H9 (cell line): ENCODE measurements around the gene OCIAD1. TPM values are rescaled to one million over a fixed set of nuclear protein-coding genes. Genes with fewer than 3 reads are reported as not detected.
A peak's percentile ranks its signal among the peaks of the same experiment; 100 is the strongest.

Experiments
- DNase-seq: peaks from one replicate; pipeline ENCODE4 v3.0.0-alpha.2; 2017
- H2AFZ ChIP-seq: one replicate; pipeline ENCODE4 v1.6.1; 2013; ENCODE audit warnings: mild to moderate bottlenecking, low read length, control low read depth, moderate library complexity
- H2AK5ac ChIP-seq: 2 replicates; pipeline ENCODE4 v1.6.1; 2013; ENCODE audit warnings: low read length, control low read depth, mixed read lengths; ENCODE audit not compliant: insufficient read length
- H2BK120ac ChIP-seq: one replicate; pipeline ENCODE4 v1.6.1; 2013; ENCODE audit warnings: low read depth, mild to moderate bottlenecking, low read length, control low read depth, inconsistent platforms; ENCODE audit not compliant: poor library complexity, severe bottlenecking
- H2BK12ac ChIP-seq: 2 replicates; pipeline ENCODE4 v1.6.1; 2013; ENCODE audit warnings: low read length, control low read depth, mixed read lengths, low read depth; ENCODE audit not compliant: insufficient read length
- H2BK15ac ChIP-seq: 2 replicates; pipeline ENCODE4 v1.6.1; 2013; ENCODE audit warnings: low read depth, low read length, control low read depth
- H2BK20ac ChIP-seq: one replicate; pipeline ENCODE4 v1.6.1; 2013; ENCODE audit warnings: low read depth, mild to moderate bottlenecking, low read length, control low read depth, inconsistent platforms; ENCODE audit not compliant: poor library complexity, severe bottlenecking
- H2BK5ac ChIP-seq: 2 replicates; pipeline ENCODE4 v1.6.1; 2013; ENCODE audit warnings: low read length, control low read depth, mixed read lengths; ENCODE audit not compliant: insufficient read length
- H3K14ac ChIP-seq: 2 replicates; pipeline ENCODE4 v1.6.1; 2013; ENCODE audit warnings: low read length, control low read depth; ENCODE audit not compliant: insufficient read depth
- H3K18ac ChIP-seq: 2 replicates; pipeline ENCODE4 v1.6.1; 2013; ENCODE audit warnings: low read depth, mild to moderate bottlenecking, mixed read lengths, low read length, control low read depth; ENCODE audit not compliant: insufficient read length
- H3K23ac ChIP-seq: 2 replicates; pipeline ENCODE4 v1.6.1; 2013; ENCODE audit warnings: low read length, control low read depth, mixed read lengths, low read depth; ENCODE audit not compliant: insufficient read length
- H3K23me2 ChIP-seq: 2 replicates; pipeline ENCODE4 v1.6.1; 2013; ENCODE audit warnings: low read depth, mild to moderate bottlenecking, mixed read lengths, low read length, control low read depth; ENCODE audit not compliant: insufficient read length, poor library complexity, severe bottlenecking
- H3K27ac ChIP-seq: 2 replicates; pipeline ENCODE4 v1.5.1; 2013; ENCODE audit warnings: low read length, control low read depth, mixed read lengths, low read depth; ENCODE audit not compliant: insufficient read length
- H3K27me3 ChIP-seq: 2 replicates; pipeline ENCODE4 v1.6.1; 2013; ENCODE audit warnings: low read length, control low read depth, inconsistent platforms; ENCODE audit not compliant: insufficient read depth
- H3K4ac ChIP-seq: 2 replicates; pipeline ENCODE4 v1.6.1; 2013; ENCODE audit warnings: low read depth, mild to moderate bottlenecking, control low read depth, inconsistent platforms, low read length, moderate library complexity
- H3K4me1 ChIP-seq: 2 replicates; pipeline ENCODE4 v1.6.1; 2013; ENCODE audit warnings: low read length, control low read depth, inconsistent platforms; ENCODE audit not compliant: insufficient read depth
- H3K4me2 ChIP-seq: 2 replicates; pipeline ENCODE4 v1.6.1; 2013; ENCODE audit warnings: low read length, control low read depth, mixed read lengths; ENCODE audit not compliant: insufficient read length, insufficient read depth
- H3K56ac ChIP-seq: 2 replicates; pipeline ENCODE4 v1.6.1; 2013; ENCODE audit warnings: low read depth, mild to moderate bottlenecking, mixed read lengths, low read length, control low read depth; ENCODE audit not compliant: insufficient read length
- H3K79me1 ChIP-seq: 2 replicates; pipeline ENCODE4 v1.6.1; 2013; ENCODE audit warnings: low read depth, mild to moderate bottlenecking, moderate library complexity, low read length, control low read depth, inconsistent platforms; ENCODE audit not compliant: insufficient read depth, poor library complexity, severe bottlenecking
- H3K79me2 ChIP-seq: 2 replicates; pipeline ENCODE4 v1.6.1; 2013; ENCODE audit warnings: low read length, control low read depth, inconsistent platforms; ENCODE audit not compliant: insufficient read depth
- H3K9ac ChIP-seq: 2 replicates; pipeline ENCODE4 v1.6.1; 2013; ENCODE audit warnings: low read length, control low read depth, mixed read lengths; ENCODE audit not compliant: insufficient read length; ENCODE audit errors: extremely low read depth
- H3K9me3 ChIP-seq: one replicate; pipeline ENCODE4 v1.6.1; 2013; ENCODE audit warnings: low read depth, low read length, inconsistent platforms; ENCODE audit not compliant: control insufficient read depth
- H3T11ph ChIP-seq: one replicate; pipeline ENCODE4 v1.6.1; 2013; ENCODE audit warnings: mild to moderate bottlenecking, low read length, control low read depth, inconsistent platforms
- H4K20me1 ChIP-seq: one replicate; pipeline ENCODE4 v1.6.1; 2013; ENCODE audit not compliant: control insufficient read depth, insufficient read length, insufficient read depth
- H4K5ac ChIP-seq: 2 replicates; pipeline ENCODE4 v1.6.1; 2013; ENCODE audit warnings: low read depth, mild to moderate bottlenecking, mixed read lengths, low read length, control low read depth; ENCODE audit not compliant: insufficient read length
- H4K8ac ChIP-seq: replicated peaks from 2 replicates; pipeline ENCODE4 v1.6.1; 2013; ENCODE audit warnings: low read length, control low read depth, mixed read lengths, low read depth; ENCODE audit not compliant: insufficient read length
- H4K91ac ChIP-seq: 2 replicates; pipeline ENCODE4 v1.6.1; 2013; ENCODE audit warnings: low read depth, mild to moderate bottlenecking, moderate library complexity, mixed read lengths, low read length, control low read depth; ENCODE audit not compliant: insufficient read length
- H3K27ac Mint-ChIP-seq, 3 experiments: 2 replicates in 2 of 3; 3 replicates in 1 of 3; pipeline ENCODE4 v1.8.0; 2020 to 2021; ENCODE audit warnings: mixed read lengths in 3 of 3, mild to moderate bottlenecking in 1 of 3, moderate library complexity in 1 of 3
- H3K27me3 Mint-ChIP-seq: 2 replicates; pipeline ENCODE4 v1.8.0; 2021; ENCODE audit warnings: low read depth, mild to moderate bottlenecking, moderate library complexity, mixed read lengths
- H3K36me3 Mint-ChIP-seq, 3 experiments: 2 replicates in 2 of 3; 3 replicates in 1 of 3; pipeline ENCODE4 v1.8.0; 2020 to 2021; ENCODE audit warnings: low read depth in 3 of 3, mixed read lengths in 3 of 3; ENCODE audit not compliant: insufficient read depth in 1 of 3
- H3K4me1 Mint-ChIP-seq, 2 experiments: 2 replicates each; pipeline ENCODE4 v1.8.0; 2020; ENCODE audit warnings: mixed read lengths in 2 of 2
- H3K4me3 Mint-ChIP-seq, 2 experiments: 2 replicates in 1 of 2; 3 replicates in 1 of 2; pipeline ENCODE4 v1.8.0; 2020 to 2021; ENCODE audit warnings: mild to moderate bottlenecking in 2 of 2, mixed read lengths in 2 of 2, moderate library complexity in 1 of 2
- H3K9me3 Mint-ChIP-seq, 2 experiments: 2 replicates in 1 of 2; 3 replicates in 1 of 2; pipeline ENCODE4 v1.8.0; 2020; ENCODE audit warnings: mild to moderate bottlenecking in 2 of 2, mixed read lengths in 2 of 2, moderate library complexity in 1 of 2
- CTCF ChIP-seq: fragments of 200-600 bp; sonication (generic); conservative IDR thresholded peaks from 3 replicates; pipeline ENCODE4 v1.8.0; 2021; ENCODE audit warnings: antibody characterized with exemption, mild to moderate bottlenecking
- WGBS: extraction: QIAGEN DNeasy Blood & Tissue Kit; methylation state at CpG from one replicate; pipeline ENCODE4 v1.1.7; 2013; ENCODE audit warnings: missing lambda C conversion rate, low lambda C conversion rate, mixed read lengths; ENCODE audit not compliant: insufficient read length; ENCODE audit errors: extremely low coverage; 5-methylcytosine and 5-hydroxymethylcytosine counted together
- total RNA-seq: library from RNA; stranded (reverse); gene quantifications from 2 replicates; pipeline ENCODE4 v1.2.1, GENCODE V29; 2021

The OCIAD1 gene
- total RNA-seq, 1 experiment from 2014 or later, result 169 TPM

- no peak overlapping the region for H2BK12ac ChIP-seq
- no peaks in the 10 kb centered on the region for H4K20me1 ChIP-seq
- no peak for DNase-seq
- H4K91ac ChIP-seq, result no peak overlapping the region
- no peaks in the 10 kb centered on the region for H3K9me3 Mint-ChIP-seq
- no peaks in the 10 kb centered on the region for H3K4me1 Mint-ChIP-seq
- no peaks in the 10 kb centered on the region for H3K23me2 ChIP-seq
- H3K9me3 ChIP-seq, result no peaks in the 10 kb centered on the region
- peak; percentile 25; the same call in 1 of the 3 replicates for TF ChIP-seq CTCF
- H3K36me3 Mint-ChIP-seq, result peaks cover 28 to 84% (median 32%) of the 10 kb centered on the region in 3 experiments
- no peak overlapping the region for H3K4me2 ChIP-seq
- H3K27me3 Mint-ChIP-seq, result no peaks in the 10 kb centered on the region
- H3K4me3 Mint-ChIP-seq, result no peak overlapping the region
- H2BK120ac ChIP-seq, result no peak overlapping the region
- no peaks in the 10 kb centered on the region for H3K79me1 ChIP-seq
- H3T11ph ChIP-seq, result no peak overlapping the region
- 0 out of 7 replicates have a peak overlapping the region, but pooled peaks of 1 of the 3 experiments have one; percentile 6 for H3K27ac Mint-ChIP-seq
- no peak overlapping the region for H2AFZ ChIP-seq
- H3K79me2 ChIP-seq, result no peaks in the 10 kb centered on the region
- no CpG with 5 or more reads among the region's 3 CpGs for WGBS
- no peak overlapping the region for H3K18ac ChIP-seq
- H4K5ac ChIP-seq, result no peak overlapping the region
- no peak overlapping the region for H3K27ac ChIP-seq
- H2AK5ac ChIP-seq, result no peak overlapping the region
- no peak overlapping the region for H3K23ac ChIP-seq
- H2BK20ac ChIP-seq, result no peak overlapping the region
- no peak overlapping the region for H3K14ac ChIP-seq
- no peak overlapping the region for H3K9ac ChIP-seq
- no peak overlapping the region for H2BK5ac ChIP-seq
- no peak overlapping the region for H4K8ac ChIP-seq
- H3K27me3 ChIP-seq, result no peaks in the 10 kb centered on the region
- no peak overlapping the region for H3K56ac ChIP-seq
- H3K4ac ChIP-seq, result no peak overlapping the region
- no peak overlapping the region for H2BK15ac ChIP-seq
- H3K4me1 ChIP-seq, result no peaks in the 10 kb centered on the region
Observed at GRCh38 chr4:48896845-48897244, 66.0 kb downstream of the OCIAD1 start.
